ENCODE data around the gene TGIF2. TPM values are rescaled to one million over a fixed set of nuclear protein-coding genes. Genes with fewer than 3 reads are reported as not detected.

Gene TGIF2
- total and polyA plus RNA-seq, 2 donors (not counting 3 experiments of a cell fraction or from before 2014, with no cell fraction given): 18.9 to 21.0 TPM

DNA sequence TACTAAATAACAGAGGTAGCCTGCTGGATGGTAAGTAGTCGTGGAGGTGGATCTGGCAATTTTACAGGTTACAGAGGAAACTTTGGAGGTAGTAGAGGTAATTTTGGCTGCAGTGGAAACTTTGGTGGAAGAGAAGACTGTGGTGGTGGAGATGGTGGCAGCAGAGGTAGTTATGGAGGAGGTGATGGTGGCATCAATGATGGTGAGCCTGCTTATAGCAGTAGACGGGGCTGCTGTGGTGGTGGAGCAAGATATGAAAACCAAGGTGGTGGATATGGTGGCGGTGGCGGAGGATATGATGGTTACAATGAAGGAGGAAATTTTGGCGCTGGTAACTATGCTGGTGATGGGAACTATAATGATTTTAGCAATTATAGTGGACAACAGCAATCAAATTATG lies 47.5 kb downstream of the TGIF2 start:
- Histone ChIP-seq H3K27ac (ENCODE audit: insufficient read depth, low read depth, low read length) (no peak overlapping the region), H2AFZ (ENCODE audit: low read depth, low read length) (no peak overlapping the region), H3K4me2 (ENCODE audit: insufficient read depth, low read length) (no peak overlapping the region), H3K4me3 (replicated peaks in 1 of 3; ENCODE audit: insufficient read depth in 1 of 3, low read depth in 1 of 3, low read length in 3 of 3) (no peak overlapping the region), H3K4me1 (ENCODE audit: control insufficient read depth, extremely low read depth, insufficient read depth, low read length) (no peaks in the 10 kb centered on the region), H4K20me1 (replicated peaks; ENCODE audit: control insufficient read depth, extremely low read depth, insufficient read depth, low read length) (no peaks in the 10 kb centered on the region), H3K9me3 (replicated peaks; ENCODE audit: control insufficient read depth, insufficient read depth, low read length) (no peaks in the 10 kb centered on the region), H3K9me1 (replicated peaks; ENCODE audit: control insufficient read depth, extremely low read depth, insufficient read depth, low read length) (no peaks in the 10 kb centered on the region), H3K79me2 (ENCODE audit: control insufficient read depth, insufficient read depth, low read length) (no peaks in the 10 kb centered on the region), H3K36me3 (ENCODE audit: control insufficient read depth in 2 of 2, extremely low read depth in 1 of 2, insufficient read depth in 2 of 2, low read length in 2 of 2) (no peaks in the 10 kb centered on the region), H3K27me3 (ENCODE audit: control insufficient read depth in 2 of 2, insufficient read depth in 2 of 2, low read length in 2 of 2) (no peaks in the 10 kb centered on the region), H3K9ac (replicated peaks; ENCODE audit: extremely low read depth, insufficient read depth, low read length) (no peak overlapping the region)
- no TSS peak for BruUV-seq (replicated peaks)
- dilution Hi-C loops (cut with MboI; ENCODE audit: extremely low pct_ligation_motif_present, low sequenced_read_pairs): no loop called here
- no peak for FAIRE-seq
- DNase-seq (ENCODE audit: low read depth, low spot score): no peak
- no peak for TF ChIP-seq GATA2 (IDR thresholded peaks at IDR 0.05; ENCODE audit: insufficient read depth, insufficient read length, low read depth, low read length)
- TF ChIP-seq, protein P1, sequence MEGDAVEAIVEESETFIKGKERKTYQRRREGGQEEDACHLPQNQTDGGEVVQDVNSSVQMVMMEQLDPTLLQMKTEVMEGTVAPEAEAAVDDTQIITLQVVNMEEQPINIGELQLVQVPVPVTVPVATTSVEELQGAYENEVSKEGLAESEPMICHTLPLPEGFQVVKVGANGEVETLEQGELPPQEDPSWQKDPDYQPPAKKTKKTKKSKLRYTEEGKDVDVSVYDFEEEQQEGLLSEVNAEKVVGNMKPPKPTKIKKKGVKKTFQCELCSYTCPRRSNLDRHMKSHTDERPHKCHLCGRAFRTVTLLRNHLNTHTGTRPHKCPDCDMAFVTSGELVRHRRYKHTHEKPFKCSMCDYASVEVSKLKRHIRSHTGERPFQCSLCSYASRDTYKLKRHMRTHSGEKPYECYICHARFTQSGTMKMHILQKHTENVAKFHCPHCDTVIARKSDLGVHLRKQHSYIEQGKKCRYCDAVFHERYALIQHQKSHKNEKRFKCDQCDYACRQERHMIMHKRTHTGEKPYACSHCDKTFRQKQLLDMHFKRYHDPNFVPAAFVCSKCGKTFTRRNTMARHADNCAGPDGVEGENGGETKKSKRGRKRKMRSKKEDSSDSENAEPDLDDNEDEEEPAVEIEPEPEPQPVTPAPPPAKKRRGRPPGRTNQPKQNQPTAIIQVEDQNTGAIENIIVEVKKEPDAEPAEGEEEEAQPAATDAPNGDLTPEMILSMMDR (IDR thresholded peaks at IDR 0.05; ENCODE audit: extremely low read depth in 1 of 2, insufficient read depth in 1 of 2, low read depth in 1 of 2, low read length in 2 of 2): no peak
- CTCF ChIA-PET: no interaction called here
- intact Hi-C loops (cut with micrococcal nuclease): no loop called here
- POLR2A ChIA-PET: no interaction called here

DNA sequence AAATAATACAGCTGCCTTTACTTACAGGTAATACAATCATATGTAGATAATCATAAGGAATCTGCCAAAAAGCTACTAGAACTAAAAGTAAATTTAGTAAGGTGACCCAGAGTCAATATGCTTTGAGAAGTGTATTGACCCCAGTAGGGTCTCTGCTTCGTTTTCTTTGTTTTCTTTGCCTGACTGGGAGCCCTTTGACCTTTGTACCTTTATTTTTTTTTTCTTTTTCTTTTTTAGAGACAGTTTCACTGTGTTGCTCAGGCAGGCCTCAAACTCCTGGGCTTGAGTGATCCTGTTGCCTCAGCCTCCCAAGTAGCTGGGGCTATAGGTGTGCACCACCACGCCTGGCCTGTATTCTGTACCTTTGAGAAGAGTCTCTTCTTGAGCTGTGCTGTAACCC lies 50.0 kb downstream of the TGIF2 start:
- ChIA-PET POLR2A (no interaction called here), CTCF (interaction anchor here (1.4 kb wide), 1 partner anchor 10 kb away, joined by 4 read pairs; no protein-coding TSS in a partner anchor)
- Histone ChIP-seq H4K20me1 (replicated peaks; ENCODE audit: control insufficient read depth, extremely low read depth, insufficient read depth, low read length) (no peaks in the 10 kb centered on the region), H3K4me1 (ENCODE audit: control insufficient read depth, extremely low read depth, insufficient read depth, low read length) (no peaks in the 10 kb centered on the region), H3K27me3 (ENCODE audit: control insufficient read depth in 2 of 2, insufficient read depth in 2 of 2, low read length in 2 of 2) (no peaks in the 10 kb centered on the region), H3K4me3 (replicated peaks in 1 of 3; ENCODE audit: insufficient read depth in 1 of 3, low read depth in 1 of 3, low read length in 3 of 3) (no peak overlapping the region), H2AFZ (ENCODE audit: low read depth, low read length) (no peak overlapping the region), H3K27ac (ENCODE audit: insufficient read depth, low read depth, low read length) (no peak overlapping the region), H3K36me3 (ENCODE audit: control insufficient read depth in 2 of 2, extremely low read depth in 1 of 2, insufficient read depth in 2 of 2, low read length in 2 of 2) (no peaks in the 10 kb centered on the region), H3K79me2 (ENCODE audit: control insufficient read depth, insufficient read depth, low read length) (no peaks in the 10 kb centered on the region), H3K9me3 (replicated peaks; ENCODE audit: control insufficient read depth, insufficient read depth, low read length) (no peaks in the 10 kb centered on the region), H3K4me2 (ENCODE audit: insufficient read depth, low read length) (no peak overlapping the region), H3K9me1 (replicated peaks; ENCODE audit: control insufficient read depth, extremely low read depth, insufficient read depth, low read length) (no peaks in the 10 kb centered on the region), H3K9ac (replicated peaks; ENCODE audit: extremely low read depth, insufficient read depth, low read length) (no peak overlapping the region)
- no peak for FAIRE-seq
- no TSS peak for BruUV-seq (replicated peaks)
- DNase-seq (ENCODE audit: low read depth, low spot score): no peak
- TF ChIP-seq JUN (IDR thresholded peaks at IDR 0.05; ENCODE audit: borderline replicate concordance, insufficient read depth, insufficient read length, low read depth) (no peak), GATA2 (IDR thresholded peaks at IDR 0.05; ENCODE audit: insufficient read depth, insufficient read length, low read depth, low read length) (no peak), MYC (IDR thresholded peaks at IDR 0.05; ENCODE audit: low read depth, low read length) (no peak), EZH2 (IDR thresholded peaks at IDR 0.05; ENCODE audit: borderline replicate concordance, low read depth, low read length, severe bottlenecking) (no peak), FOS (IDR thresholded peaks at IDR 0.05; ENCODE audit: borderline replicate concordance, insufficient read depth, low read length) (no peak), POLR2AphosphoS5 (IDR thresholded peaks at IDR 0.05; ENCODE audit: insufficient read depth, low read depth, low read length) (no peak), POLR2A (IDR thresholded peaks at IDR 0.05; ENCODE audit: low read depth, low read length) (no peak)
- TF ChIP-seq, protein P1 (IDR thresholded peaks at IDR 0.05; ENCODE audit: extremely low read depth in 1 of 2, insufficient read depth in 1 of 2, low read depth in 1 of 2, low read length in 2 of 2): no peak
- TF ChIP-seq, protein P2, sequence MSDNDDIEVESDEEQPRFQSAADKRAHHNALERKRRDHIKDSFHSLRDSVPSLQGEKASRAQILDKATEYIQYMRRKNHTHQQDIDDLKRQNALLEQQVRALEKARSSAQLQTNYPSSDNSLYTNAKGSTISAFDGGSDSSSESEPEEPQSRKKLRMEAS (IDR thresholded peaks at IDR 0.05; ENCODE audit: insufficient read depth, insufficient read length): no peak
- intact Hi-C loops (cut with micrococcal nuclease) (no loop called here), dilution Hi-C loops (cut with MboI; ENCODE audit: extremely low pct_ligation_motif_present, low sequenced_read_pairs) (no loop called here)
